HG03565 (cell line): Measurements from ENCODE around the gene BCL2L12.

Experiments used
- ATAC-seq: cut with Tn5 transposase; IDR thresholded peaks from one replicate; pipeline ENCODE4 v1.9.1; 2021; ENCODE audit warnings: mild to moderate bottlenecking, moderate library complexity; ENCODE audit not compliant: unreplicated experiment

BCL2L12 gene

DNA sequence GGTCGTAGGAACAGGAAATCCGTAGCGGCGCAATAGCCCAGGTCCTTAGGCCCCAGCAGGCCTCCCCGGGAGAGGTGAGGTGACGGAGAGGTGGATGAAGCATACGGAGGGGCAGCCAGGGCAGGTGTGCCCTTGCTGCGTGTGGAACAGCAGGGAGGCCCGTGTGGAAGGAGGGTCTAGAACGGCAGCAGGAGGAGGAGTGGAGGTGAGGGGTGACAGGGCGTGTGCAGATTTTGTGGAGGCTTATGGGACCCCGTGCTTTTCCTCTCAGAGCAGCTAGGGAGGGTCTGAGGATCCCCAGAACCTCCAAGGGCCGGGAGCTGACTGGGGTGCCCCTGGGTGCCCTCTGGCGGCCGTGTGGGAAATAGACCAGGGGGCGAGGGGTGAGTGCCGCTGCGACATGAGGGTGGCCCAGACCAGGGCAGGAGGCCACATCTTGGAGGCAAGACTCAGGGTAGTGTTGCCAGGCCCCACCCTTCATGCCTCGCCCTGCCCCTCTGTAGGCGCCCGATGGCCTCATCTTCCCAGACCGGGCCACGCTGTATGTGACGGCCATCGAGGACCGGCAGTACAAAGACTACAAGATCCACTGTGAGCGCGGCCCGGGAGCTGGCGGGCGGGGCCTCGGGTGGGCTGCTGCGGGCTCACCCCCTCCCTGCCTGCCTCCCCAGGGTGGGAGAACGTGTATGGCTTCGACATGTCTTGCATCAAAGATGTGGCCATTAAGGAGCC, 18.7 kb downstream of the BCL2L12 start:
- no peak for ATAC-seq

DNA sequence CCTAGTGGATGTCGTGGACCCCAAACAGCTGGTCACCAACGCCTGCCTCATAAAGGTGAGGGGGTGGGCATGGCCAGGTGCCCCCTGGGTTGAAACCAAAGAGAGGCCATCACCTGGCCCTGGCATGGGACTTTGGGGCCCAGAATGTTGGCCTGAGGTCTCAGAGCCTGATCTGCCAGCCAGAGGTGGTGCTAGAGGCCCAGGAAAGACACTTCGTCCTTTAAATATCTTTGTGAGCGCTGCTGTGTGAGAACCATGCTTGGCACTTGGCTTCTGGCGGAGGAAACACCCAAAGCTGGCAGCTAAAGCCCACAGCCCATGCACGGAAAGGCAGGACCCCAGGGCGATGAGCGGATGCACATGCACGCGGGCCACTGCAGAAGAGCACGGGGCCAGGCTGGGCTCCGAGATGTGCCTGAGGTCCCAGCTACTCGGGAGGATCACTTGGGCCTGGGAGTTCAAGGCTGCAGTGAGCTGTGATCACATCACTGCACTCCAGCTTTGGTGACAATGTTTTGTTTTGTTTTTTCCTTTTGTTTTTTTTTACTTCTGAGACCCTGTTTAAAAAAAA, 19.3 kb downstream of the BCL2L12 start:
- ATAC-seq, result no peak

DNA sequence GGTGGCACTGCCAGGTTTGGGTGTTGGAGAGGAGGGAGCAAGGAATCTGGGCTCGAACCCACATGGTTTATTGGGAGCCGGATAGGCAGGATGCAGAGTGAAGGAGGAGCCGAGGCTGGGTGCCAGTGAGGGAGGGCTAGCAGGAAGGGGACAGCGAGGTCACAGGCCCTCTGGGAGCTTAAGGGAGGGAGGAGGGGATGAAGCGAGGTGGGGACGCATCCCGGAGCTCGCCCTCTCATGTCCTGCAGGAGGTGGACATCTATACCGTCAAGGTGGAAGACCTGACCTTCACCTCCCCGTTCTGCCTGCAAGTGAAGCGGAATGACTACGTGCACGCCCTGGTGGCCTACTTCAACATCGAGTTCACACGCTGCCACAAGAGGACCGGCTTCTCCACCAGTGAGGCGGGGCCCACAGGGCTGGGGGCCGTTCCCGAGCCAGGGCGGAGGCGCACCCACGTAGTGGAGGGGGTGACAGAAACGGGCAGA, 20.2 kb downstream of the BCL2L12 start:
- no peak for ATAC-seq

DNA sequence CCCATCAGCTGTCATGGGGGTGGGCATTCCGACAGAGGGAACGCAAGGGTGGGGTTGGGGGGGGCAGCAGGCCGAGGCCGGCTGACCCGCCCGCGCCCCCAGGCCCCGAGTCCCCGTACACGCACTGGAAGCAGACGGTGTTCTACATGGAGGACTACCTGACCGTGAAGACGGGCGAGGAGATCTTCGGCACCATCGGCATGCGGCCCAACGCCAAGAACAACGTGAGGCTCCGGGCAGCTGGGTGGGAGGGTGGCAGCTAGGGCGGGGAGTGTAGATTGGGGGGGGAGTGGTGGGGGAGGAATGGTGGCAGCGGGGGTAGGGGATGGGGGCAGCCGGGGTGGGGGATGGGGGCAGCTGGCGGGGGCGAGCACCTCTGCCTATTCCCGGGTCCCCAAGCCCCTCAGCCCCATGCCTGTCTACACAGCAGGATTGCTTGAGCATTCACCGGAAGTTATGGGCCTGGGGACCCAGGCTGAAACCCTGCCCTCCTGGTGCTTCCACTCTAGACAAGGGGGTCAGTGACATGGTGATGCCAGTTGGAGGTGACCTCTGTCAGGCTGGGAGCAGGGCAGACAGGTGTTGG, 20.9 kb downstream of the BCL2L12 start:
- no peak for ATAC-seq

DNA sequence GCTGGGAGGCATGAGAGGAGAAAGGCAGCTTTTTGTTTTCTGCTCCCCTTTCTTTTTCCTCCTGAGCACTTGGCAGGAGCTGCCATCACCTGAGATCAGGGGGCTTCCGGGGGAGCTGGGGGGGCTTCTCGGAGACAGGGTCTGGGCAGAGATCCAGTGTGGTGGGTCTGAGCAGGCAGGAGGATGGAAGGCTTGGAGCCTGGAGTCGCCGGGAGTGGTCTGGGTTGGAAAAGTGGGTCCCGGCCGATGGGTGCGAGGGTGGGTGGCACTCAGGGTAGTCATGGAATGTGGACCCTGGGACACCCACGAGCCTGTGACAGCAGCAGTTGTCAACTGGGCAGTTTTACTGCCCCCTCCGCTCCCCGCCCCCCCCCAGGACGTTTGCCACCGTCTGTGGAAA, 21.4 kb downstream of the BCL2L12 start:
- no peak for ATAC-seq

GRCh38 chr19:49687566-49688316, 22.0 kb downstream of the BCL2L12 start:
- ATAC-seq, result no peak

- no peak for ATAC-seq
Measured at GRCh38 chr19:49688531-49689132, 22.9 kb downstream of the BCL2L12 start.

DNA sequence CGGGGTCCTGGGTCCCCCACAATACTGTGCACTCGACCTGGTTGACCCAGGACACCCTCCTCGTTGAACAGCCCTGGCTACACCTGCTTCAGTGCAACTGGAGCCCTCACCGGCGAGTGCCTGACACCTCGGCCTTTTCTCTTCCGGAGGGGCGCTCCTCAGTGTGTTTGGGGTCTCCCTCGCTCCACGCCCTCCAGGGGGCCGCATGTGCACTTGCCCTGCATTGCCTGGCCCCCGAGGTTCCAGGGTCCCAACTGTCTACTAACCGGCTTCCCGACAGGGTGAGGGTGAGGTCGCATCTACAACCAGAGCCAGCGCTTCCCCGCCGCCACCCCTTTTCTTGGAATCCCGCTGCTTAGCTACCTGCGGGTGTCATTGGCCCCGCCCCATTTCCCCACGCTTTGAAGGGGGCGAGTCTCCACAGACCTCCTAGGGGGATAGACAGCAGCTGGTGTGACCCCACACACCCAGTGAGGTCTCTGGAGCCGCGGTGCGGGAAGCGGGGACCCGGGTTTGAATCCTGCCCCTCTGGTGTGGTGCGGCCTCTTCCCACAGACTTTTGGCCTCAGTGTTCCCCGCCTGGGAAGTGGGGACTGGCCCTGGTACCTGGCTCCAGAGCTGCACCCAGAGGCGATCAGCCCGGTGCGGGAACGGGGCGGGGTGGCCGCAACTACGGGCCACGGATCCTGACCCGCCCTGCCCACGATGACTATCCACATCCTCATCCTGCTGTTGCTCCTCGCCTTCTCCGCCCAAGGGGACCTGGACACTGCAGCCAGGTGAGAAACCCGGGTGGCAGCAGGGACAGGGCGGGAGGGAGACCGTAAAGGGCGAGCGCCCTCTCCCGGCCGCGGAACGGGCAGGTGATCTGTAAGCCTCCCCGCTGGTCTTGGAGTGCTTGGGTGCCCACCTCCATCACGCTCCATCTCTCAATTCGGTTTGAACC, 23.7 kb downstream of the BCL2L12 start, which contains the start of gene ADM5:
Gene ADM5, plus strand, starts transcription at position 462 of the 946 bp plus-strand sequence. Its CDS starts 244 bp downstream, at position 706.
- no peak for ATAC-seq

DNA sequence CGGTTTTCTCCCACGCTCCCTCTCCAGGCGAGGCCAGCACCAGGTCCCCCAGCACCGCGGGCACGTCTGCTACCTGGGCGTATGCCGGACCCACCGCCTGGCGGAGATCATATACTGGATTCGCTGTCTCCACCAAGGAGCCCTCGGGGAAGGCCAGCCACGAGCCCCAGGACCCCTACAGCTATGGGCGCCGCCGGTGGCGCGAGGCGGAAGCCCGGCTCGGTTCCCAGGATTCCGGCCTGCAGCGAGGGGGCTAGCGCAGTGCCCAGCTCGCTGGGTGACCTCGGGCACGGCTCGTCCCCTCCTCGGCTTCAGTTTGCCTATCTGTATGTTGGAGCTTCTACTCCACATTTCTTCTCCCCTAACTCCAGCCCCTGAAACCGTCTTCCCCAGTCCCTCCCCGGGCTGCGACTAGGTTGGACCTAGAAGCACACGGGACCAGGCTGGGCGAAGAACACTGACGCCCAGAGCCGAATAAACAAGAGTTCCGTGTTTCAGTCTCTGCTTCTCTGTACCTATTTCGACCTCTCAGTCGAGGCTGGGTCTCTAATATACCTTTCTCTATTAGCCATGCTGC, 24.4 kb downstream of the BCL2L12 start:
- no peak for ATAC-seq

DNA sequence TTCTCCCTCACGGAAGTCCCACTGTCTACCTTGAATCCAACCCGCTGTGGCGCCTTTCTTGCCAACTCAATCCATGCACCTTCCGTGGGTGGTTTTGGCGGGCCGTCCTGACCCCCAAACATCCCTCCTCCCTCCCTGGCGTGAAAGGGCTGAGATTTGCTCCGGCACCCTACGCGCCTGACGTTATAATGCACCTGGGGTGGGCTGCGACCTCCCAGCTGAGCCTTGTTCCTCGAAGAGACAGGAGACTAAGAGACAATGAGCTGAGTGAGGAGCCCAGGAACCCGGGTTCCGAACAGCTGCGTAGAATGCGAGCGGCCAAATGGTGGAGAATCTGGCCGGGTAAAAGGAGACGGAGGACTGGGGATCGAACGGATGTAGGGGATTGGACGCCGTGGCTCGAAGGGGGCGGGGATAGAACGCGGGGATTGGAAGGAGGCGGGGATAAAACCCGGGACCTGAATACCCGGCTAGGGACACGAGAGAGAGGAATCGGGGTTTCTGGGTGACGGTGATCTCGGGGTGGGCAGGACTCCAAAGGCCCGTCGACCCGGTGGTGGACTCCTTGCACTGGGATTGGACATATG, 25.0 kb downstream of the BCL2L12 start, which contains the start of gene CPT1C:
Gene CPT1C, plus strand, starts transcription at position 461 of the 587 bp plus-strand sequence. CDS start 1,137 bp downstream, outside the sequence.
- ATAC-seq, result no peak

DNA sequence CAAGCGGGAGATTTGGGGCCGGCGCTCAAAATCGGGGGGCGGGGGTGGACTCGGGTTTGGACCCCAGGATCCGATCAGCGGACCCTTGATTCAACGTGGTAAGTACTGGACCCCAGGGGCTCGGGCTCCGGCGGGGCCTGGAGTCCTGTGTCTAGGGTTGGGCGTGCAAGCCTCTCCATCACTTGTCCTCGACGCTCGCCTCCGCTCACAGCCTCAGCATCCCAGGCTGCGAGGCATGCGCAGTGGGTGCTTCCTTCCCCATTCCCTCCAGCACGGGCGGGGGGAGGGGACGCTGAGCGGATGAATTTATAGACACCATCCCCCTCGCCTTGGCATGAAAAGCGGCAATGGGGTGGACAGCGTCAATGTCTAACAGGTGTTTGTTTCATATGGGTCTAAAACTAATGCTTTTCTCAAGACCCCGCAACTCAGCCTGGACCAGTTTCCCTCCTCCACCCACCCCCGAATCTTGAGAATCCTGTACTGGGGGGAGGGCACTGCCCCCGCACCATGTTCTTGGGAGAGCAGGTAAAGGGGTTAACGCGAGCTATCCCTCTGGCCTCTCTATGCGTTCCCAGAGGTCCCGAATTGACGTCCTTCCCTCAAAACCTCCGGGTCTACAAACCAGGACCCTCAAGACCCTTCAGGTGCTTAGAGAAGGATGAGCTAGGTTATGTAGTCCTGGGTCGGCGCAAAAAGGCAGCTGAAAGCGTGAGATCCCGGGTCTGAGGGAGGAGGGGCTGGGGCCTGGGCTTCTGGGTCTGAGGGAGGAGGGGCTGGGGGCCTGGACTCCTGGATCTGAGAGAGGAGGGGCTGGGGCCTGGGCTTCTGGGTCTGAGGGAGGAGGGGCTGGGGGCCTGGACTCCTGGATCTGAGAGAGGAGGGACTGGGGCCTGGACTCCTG, 25.8 kb downstream of the BCL2L12 start:
- ATAC-seq, result no peak

GRCh38 chr19:49692147-49692506, 26.4 kb downstream of the BCL2L12 start:
- ATAC-seq, result no peak

GRCh38 chr19:49696115-49696514, 30.4 kb downstream of the BCL2L12 start:
- no peak for ATAC-seq

- ATAC-seq, result no peak
Measured at GRCh38 chr19:49696865-49697264, 31.1 kb downstream of the BCL2L12 start.

GRCh38 chr19:49699364-49699763, 33.6 kb downstream of the BCL2L12 start:
- ATAC-seq, result no peak

GRCh38 chr19:49700563-49700962, 34.8 kb downstream of the BCL2L12 start:
- no peak for ATAC-seq

- no peak for ATAC-seq
Measured at GRCh38 chr19:49701271-49701786, 35.6 kb downstream of the BCL2L12 start.
